Activated effector memory CD4-positive, alpha-beta T cell treated with anti-CD3 and anti-CD28 coated beads, Interleukin-2, amount 50 U/mL, for 16 hours (primary cell): ENCODE results near the gene SLK.

Experiments
- DNase-seq: peaks from one replicate; pipeline ENCODE4 v3.0.0-alpha.2; 2020

SLK gene

DNA sequence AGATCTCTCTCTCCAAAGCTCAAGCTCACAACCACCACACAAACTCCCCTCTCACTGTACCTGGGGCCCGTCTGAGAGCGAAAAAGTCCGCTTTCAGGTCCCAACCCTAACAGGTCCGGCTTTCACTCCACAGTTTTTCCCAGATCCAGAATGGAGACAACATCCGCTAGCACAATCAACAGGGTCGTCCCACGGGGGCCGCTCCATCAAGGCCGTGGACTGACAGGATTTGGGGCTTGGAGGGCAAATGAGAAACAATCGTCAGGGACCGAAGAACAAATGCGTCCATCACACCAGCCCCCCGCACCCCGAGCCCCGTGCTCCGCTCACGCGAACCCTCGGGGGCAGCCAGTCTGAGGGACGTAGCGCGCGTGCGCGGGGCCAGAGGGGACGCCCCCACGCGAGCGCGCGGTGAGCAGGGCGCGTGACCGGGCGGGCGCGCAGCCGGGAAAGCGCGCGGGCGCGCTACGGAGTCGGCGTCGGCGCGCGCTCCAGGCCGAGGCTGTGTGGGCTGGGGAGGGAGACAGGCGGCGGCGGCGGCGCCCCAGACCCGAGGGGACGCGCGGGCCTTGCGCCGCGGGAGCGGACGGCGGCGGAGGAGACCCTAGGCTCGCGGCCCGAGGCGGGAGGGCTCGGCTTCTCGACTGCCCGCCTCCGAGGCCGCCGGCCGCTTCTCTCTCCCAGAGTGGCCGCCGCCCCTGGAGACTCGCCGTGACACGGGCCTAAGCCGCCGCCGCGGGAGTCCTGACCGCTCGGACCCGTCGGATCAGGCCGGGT, at the start of gene SLK:
SLK (plus strand) TSS at position 470 of the 777 bp plus-strand sequence. CDS start 606 bp downstream, outside the sequence.
- DNase-seq: peak; percentile 94

DNA sequence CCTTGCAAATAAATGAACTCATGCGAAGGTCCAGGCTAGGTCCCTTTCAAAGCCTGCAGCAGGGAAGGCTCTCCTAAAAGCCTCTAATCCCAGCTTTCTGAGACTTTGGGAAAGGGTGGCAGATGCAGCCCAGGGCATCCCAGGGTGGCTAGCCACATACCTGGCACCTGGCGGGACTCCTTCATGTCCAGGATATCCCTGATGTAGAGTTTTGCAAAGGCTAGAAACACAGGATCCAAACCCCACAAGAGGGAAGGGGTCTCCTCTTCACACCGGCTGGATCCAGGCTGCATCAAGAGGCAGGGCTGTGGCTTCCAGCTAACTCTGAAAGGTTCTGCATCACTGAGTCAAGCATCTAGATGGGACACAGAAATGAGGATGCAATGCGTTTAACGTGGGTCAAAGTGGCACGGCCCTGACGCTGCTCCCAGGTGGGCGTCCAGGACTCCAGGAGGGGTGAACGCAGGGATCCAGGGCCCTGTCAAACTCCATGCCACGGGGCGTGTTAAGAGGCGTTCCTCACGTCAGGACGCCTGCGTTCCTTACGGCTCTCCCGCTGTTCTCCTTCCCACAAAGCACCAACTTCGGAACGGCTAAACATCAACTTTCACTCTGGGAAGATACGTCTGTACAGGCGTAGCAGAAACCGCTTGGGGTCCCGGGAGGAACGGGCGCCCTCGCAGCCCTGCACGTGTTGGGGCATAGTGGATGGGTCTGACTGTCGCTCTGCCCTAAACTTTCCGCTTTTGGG, 49.5 kb upstream of the SLK start:
- DNase-seq: no peak

DNA sequence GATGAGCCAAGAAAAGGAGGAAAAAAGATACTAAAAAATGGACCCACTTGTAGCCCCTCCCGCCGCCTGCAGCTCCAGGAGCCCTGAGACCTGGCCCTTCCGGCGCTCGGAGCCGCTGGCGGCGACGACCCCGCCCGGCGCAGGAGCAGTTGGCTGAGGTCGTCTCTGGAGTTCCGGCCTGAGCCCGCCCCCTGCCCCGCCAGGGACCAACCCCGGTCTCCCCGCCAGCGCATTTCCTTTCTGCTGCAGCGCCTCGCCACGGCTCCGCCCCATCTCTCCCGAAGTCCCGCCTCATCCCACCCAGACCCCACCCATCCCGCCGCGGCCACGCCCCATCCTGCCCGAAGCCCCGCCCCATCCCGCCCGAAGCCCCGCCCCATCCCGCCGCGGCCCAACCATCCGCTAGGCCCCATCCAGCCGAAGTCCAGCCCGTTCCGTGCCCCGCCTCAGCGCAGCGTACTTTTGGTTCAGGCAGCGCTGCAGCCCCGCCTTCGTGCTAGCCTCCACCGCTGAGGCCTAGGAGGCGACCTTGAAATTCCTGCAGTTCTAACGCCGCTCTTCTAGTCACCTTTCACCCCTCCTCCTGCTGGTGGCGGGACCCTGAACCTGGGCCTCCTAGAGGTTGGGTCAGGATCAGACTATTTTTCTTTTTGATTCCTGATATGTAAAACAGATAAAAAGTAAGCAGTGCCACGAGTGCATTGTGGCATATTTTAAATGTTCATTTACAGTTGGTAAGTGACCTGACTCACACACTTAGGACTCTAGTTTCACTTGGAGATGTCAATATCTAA, 48.7 kb upstream of the SLK start, which contains the start of gene STN1:
STN1 (minus strand) TSS at position 132 of the 794 bp plus-strand sequence. CDS start 590 bp downstream, outside the sequence.
- peak; percentile 98 for DNase-seq

DNA sequence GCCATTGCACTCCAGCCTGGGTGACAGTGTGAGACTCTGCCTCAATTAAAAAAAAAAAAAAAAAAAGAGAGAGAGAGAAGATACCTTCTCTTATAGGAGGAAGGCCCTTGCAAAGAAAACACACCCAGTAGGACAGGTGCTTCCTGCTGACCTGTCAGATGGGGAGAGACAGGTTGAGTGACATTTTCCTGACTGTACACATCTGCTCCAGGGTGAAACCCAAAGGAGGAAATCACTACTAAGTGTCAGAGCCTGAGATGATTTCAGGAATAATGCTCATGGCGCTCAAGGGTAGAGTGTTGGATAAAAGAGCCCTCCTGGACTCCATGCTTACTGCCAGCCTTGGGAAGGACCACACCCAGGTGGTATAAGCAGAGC, 47.3 kb upstream of the SLK start:
- no peak for DNase-seq

DNA sequence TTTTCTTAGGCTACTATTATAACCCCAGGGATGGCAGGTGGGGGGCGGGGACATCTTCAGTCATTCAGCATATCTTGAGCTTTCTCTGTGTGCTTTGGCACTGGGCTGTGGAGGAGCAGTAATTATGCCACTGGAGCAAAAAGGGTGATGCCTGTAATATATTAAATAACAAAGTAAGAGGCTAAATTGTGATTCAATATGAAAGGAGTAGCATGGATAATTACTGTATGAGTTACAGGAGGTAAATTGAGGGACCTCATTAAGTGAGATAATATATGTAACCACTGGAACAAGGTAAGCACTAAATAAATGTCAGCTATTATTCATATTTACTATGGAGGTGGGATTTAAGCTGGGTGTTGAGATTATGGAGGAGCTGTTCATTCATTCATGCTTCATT, 45.7 kb upstream of the SLK start:
- DNase-seq: no peak

DNA sequence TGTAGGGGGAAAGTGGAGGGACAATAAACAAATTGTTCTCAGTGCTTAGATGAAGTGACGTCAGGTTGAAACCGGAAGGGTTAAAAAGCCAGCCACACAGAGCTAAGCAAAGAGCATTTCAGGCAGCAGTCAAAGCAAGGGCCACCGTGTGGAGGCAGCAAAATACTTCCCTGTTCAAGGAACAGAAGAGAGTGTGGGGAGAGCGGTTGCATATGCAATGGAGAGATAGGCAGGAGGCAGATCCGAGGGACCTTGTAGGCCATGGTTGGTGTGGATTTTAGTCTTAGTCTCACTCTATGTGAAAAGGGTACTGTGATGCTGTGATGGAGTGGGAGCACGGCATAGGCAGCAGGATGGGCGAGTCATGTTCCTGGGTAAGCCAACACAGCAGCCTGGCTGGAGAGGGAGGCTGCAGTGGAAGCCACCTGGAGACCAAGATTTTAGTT, 45.2 kb upstream of the SLK start:
- no peak for DNase-seq

DNA sequence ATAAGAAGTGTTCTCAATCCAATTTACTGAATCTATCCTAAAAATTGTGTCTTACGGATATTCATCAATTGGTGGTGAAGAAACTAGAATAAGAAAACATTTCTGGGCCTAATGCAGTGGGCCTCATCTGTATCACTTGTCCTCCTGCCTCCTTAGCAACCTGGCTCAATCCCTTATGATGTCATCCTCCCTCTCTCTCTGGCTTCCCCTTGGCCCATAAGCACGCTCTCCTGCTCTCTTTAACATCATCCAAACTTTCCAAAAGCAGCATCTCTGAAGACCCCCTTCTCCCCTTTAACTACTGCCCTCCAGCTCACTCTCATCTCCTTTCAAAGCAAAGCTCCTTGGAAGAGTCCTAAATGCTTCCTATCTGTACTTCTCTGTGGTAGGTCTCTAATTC, 44.3 kb upstream of the SLK start:
- no peak for DNase-seq

DNA sequence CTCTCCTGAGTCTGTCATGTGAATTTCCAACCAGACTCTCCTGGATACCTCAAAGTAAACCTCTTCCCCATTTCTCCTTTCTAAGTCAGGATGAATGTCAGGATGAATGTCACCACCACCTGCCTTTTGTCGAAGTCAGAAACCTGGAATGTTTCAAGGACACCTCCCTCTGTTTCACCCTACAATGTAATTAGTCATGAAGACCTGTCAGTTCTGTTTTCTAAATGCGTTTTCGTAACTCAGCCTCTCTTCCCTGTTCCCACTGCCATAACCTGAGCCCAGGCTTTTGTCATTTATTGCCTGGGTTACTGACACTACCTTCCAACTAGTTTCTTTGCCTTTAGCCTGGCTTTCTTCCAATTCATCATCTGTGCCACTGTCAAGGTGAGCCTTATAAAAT, 43.4 kb upstream of the SLK start:
- DNase-seq: no peak

DNA sequence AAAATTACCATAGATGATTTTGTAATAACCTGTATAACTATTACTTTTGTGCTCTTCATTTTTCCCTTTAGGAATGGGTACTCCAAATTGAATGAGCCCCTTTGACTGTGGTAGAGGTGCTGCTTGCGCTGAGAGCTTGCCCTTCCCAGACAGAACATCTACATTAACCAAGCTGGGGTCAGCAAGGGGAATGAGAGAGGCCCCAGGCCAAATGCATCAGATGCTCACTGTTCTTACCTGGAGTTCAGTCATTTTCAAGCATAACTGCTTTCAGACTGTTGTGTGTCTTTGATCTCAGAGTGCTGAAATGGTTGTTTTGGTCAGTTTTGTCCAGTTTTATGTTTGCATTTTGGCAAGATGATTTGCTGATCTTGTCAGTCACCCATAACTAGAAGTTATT, 41.3 kb upstream of the SLK start:
- DNase-seq: no peak

DNA sequence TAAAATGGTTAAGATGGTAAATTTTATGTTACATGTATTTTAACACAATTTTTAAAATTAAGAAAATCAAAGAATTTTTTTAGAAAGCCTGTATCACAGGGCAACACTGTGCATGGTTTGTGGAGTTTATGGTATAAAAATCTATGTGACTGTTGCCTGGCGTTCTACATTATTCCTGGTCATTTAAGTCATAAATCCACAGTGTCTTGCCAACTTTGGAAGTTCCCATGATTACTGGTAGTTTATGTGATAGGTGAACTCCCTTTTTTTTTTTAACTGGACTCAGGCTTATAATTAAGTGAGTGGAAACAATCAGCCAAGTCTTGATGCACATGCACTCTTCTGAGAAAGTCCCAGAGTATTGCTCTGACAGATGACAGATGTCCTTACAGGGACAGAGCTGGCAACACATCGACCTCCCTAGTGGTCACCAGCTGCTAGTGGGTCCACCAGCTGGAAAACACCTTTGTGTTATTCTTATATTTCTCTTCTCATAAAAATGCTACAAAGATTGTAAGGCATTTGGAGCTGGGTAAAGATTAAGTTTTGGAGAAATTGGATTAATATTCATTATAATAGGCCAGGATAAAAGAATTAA, 40.1 kb upstream of the SLK start:
- no peak for DNase-seq

DNA sequence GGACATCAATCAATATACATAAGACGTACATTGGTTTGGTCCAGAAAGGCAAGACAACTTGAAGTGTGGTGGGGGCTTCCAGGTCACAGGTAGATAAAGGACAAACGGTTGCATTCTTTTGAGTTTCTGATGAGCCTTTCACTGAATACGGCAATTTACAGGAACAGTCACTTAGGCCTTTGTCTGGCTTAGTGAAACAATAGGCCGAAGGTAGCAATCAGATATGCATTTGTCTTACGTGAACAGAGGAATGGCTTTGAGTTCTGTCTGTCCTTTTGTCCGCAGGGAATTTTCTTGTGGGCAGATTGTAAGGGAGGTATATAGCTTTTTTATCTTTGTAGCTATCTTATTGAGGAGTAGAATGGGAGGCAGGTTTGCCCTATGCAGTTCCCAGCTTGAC, 38.2 kb upstream of the SLK start:
- no peak for DNase-seq

DNA sequence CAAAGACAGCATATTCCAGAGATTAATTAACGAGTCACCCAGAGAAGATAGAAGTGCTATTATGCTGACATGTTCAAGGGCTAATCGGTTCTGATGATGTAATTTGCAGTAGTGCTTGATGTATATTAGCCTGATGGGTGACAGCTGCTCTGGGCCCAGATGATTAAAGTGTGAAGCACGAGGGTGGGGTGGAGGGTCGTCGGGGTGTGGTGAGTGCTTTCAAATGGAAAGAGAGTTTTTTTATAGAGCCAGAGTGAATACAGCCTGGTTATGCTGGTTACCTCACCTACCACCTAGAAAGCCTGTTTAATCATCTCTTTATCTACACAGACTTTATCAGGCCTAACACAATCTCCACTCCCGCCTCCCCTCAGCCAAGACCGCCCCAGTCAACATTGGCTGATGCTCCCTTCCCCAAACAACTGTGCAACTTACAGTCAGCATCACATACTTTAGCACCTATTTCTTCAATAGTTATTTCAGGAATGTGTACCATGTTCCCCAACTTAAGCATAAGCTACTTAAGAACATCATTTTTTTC, 37.5 kb upstream of the SLK start:
- DNase-seq: no peak

DNA sequence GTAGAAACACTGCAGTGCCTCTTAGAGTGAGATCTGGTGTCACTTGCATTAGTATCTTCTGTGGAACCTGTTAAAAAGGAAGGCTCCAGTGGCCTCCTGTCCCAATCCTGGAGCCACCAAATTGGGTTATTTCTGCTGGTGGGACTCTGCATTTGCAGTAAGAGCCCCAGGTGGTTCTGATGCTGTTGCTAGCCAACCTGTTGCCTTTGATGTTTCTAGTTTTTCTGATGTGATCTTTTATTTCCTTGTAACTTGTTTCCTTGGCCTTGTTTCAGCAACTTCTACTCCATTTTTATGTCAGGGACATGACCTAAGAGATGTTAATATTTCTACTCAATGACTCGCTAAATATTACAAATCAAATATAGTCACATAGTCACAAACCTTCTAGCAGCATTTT, 36.5 kb upstream of the SLK start:
- DNase-seq: no peak

DNA sequence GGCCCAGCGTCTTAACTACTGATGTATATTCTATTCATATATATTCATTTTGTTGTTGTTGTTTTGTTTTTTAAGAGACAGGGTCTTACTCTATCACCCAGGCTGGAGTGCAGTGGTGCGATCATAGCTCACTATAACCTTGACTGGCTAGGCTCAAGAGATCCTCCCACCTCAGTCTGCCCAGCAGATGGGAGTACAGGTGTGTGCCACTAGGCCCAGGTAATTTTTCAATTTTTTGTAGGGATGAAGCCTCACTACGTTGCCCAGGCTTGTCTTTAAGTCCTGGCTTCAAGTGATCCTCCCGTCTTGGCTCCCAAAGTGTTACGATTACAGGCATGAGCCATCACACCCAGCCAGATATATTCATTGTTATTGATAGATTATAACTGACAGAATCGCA, 36.1 kb upstream of the SLK start:
- no peak for DNase-seq

DNA sequence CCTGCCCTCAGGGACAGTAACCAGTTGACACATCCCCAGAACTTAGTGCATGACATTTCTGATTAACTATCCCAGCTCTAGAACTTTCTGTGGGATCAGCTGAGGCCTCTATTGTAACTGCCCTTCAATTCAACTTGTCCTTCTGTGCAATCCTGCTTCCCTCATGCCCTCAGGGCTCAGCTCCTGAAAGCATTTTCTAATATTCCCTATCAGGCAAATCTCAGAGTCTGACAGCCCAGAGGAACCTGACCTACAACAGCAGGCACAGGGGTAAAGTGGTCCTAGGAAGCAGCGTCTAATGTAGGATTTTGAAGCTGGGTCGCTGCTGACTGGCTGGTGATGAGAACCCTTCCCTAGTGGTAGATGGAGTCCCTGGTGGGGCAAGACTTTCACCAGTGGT, 35.3 kb upstream of the SLK start:
- DNase-seq: no peak

DNA sequence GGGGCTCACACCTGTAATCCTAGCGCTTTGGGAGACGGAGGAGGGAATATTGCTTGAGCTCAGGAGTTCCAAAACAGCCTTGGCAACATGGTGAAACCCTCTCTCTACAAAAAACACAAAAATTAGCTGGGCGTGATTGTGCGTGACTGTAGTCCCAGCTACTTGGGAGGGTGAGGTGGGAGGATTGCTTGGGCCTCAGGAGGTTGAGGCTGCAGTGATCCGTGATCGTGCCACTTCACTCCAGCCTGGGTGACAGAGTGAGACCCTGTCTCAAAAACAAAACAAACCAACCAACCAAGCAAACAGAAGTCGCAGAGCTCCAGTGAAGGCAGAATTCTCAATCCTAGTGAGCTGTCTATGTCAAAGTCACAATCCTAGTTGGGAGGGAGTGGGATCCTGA, 34.7 kb upstream of the SLK start:
- DNase-seq: no peak

DNA sequence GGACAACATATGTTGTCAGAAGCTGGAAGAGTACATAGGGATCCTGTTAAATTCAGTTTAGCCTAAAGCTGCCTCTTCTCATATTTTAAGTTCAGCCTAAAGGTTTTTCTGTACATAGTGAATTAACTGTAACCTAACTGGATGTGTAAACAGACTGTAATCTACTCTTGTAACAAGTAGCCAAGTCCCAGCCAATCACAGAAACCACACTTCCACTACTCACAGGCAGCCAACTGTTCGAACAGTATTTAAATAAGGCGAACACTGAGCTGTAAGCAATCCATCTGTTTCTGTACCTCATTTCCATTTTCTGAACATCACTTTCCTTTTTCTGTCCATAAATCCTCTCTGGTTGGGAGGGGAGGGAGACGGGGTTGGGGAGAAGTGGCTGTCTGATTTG, 34.0 kb upstream of the SLK start:
- no peak for DNase-seq

DNA sequence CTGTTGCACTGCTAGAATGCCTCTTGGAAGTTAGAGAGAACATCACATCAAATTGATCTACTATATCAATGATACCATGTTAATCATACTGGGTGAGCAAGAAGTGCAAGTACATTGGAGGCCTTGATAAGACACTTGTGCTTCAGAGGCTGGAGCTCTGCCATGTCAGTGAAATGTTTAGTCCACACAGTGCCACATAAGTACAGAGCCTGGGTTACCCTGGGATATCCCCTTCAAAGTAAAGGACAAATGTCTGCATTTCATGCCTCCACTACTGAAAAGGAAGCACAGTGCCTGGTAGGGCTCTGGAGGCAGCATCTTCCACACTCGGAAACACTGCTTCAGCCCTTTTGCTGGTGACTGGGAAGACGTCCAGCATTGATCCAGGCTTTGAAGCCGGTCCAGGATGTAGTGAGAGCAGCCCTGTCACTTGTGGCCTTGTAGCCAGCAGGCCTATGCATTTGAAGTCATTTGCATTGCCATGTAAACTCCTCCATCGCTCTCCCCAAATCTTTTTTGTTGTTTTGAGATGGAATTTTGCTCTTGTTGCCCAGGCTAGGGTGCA, 33.3 kb upstream of the SLK start:
- DNase-seq: no peak

DNA sequence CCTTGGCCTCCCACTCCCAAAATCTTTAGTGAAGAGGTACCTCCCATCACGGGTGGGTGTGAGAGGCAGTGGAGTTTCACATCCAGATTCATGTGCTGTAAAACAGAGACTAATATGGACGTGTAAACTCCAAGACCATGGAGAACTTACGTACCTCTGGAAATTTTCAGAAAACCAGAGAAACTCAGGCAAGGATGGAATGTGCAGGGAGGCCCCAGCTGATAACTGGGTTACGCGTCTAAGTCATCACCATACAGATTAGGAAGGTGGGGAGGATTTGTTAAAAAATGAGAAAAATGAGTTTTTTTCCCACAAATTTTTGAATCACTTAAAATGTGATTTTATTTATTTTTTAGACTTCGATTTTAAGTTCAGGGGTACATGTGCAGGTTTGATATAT, 32.6 kb upstream of the SLK start:
- no peak for DNase-seq

DNA sequence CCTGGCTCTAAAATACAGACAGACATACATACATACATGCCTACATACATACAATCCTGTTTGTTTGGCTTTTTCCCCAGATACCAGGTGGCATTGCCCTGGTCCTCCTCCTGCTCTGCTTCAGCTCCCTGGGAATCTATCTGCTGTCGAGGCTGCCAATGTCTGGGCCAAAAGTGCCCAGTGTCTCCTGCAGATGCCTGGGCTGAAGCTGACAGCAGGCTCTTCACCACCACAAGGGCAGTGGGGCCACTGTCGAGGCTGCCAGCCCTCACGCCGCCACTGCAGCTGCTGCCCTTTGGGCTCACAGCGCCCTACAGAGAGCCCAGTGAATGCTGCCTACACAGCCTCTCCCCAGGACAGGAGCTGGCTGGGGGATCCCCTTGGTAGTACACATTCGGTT, 30.9 kb upstream of the SLK start:
- DNase-seq: no peak

DNA sequence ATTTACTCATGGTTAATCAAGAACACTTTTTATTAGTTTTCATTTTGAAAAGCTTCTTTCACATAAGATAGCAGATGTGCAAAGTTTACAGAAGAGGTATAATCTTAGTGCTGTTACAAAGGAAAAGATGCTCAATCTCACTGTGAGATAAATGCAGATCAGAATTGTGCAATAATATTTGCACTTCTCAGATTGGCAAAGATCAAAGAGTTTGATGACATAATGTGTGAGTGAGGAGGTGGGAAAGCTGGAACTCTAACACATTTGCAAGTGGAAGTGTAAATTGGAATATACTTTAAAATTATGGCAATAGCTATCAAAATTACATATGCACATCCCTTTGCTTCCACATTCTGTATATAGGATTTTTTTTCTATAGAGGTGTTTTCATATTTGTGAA, 27.4 kb upstream of the SLK start:
- DNase-seq: no peak

DNA sequence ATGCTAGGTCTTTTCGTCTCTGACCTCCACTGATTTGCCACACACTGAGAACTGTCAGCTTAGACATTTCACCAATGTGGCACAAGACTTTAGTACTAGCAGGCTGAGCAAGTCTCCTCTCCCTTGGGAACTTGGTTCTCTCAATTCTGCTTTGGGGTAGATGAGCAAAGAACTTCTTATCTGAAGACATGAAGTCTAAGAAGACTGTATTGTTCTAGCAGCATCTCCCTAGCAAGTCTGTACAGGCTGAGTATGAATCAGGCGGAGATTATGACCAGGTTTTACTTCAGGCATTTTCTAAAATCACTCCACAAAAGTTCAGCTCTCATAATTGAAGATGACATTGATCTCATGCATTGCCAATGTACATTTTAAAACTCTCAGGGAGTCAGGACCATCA, 25.1 kb upstream of the SLK start:
- DNase-seq: no peak

DNA sequence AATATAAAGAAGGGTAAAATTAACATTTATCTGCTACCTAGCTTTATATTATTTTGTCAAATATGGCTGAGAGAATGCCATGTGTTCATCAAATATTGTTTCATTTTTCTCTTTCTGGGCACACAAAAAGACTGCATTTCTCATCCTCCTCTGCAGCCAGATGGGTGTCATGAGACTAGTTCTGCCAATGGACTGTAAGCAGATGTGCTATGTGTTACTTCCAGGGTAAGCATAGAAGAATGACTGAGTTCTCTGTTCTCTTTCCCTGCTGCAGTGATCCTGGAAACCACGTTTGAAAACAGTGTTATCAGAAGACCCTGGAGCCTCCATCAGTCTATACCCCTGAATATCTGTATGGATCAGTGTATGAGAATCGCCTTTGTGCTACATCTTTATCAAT, 24.1 kb upstream of the SLK start:
- no peak for DNase-seq
